GM12874 (cell line): ENCODE data around the gene DLG2.

ENCODE experiments used
- CTCF ChIP-seq: IDR thresholded peaks from 2 replicates; pipeline ENCODE4 v1.5.1; 2011; ENCODE audit warnings: low read depth, mild to moderate bottlenecking, control low read depth, low read length, moderate library complexity; ENCODE audit not compliant: insufficient read depth

The DLG2 gene

GRCh38 chr11:84889556-84889955, 737.6 kb downstream of the DLG2 start:
- TF ChIP-seq CTCF, result no peak

GRCh38 chr11:84887055-84887629, 740.0 kb downstream of the DLG2 start:
- no peak for TF ChIP-seq CTCF

- TF ChIP-seq CTCF, result no peak
Measured at GRCh38 chr11:84886344-84886743, 740.8 kb downstream of the DLG2 start.

- no peak for TF ChIP-seq CTCF
Measured at GRCh38 chr11:84884836-84885235, 742.3 kb downstream of the DLG2 start.

GRCh38 chr11:84882056-84882455, 745.1 kb downstream of the DLG2 start:
- no peak for TF ChIP-seq CTCF

GRCh38 chr11:84871116-84871515, 756.0 kb downstream of the DLG2 start:
- TF ChIP-seq CTCF, result no peak

- no peak for TF ChIP-seq CTCF
Measured at GRCh38 chr11:84870486-84870885, 756.7 kb downstream of the DLG2 start.
